Measurements from ENCODE around the gene CLDND2.

Gene CLDND2

DNA sequence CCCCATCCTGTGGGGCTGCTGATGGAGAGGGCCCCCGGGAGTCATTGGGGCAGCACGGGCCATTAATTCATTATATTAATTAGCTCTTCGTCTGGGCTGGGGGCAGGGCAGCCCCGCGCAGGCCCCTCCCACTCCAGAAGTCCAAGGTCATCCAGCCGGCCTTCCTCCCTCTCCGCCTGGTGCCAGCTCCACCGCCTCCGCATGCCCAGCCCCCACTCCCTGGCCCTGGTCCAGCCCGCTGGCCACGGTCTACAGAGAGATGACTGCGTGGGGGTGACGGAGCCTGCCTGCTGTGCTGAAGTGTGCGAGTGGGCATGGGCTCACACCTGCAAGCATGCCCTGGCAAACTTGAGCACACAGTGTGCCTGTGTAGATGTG, 48.5 kb downstream of the CLDND2 start:
- TF ChIP-seq EZH2phosphoT487 (conservative IDR thresholded peaks at IDR 0.05; ENCODE audit: low read length) (no peak), CTCF (IDR thresholded peaks at IDR 0.05; ENCODE audit: insufficient read depth, low read length, poor library complexity, severe bottlenecking) (no peak)
- no peaks in the 10 kb centered on the region for H3K36me3 ChIP-seq (ENCODE audit: low read length)
- H3K9me3 ChIP-seq (ENCODE audit: insufficient read depth, low read length): no peaks in the 10 kb centered on the region
- H4K20me1 ChIP-seq (ENCODE audit: low read depth, low read length): no peaks in the 10 kb centered on the region
- H3K4me3 ChIP-seq (ENCODE audit: insufficient read depth, low read length, poor library complexity, severe bottlenecking): no peak overlapping the region
- H3K27me3 ChIP-seq (ENCODE audit: low read length): no peaks in the 10 kb centered on the region
- no peak overlapping the region for H2AFZ ChIP-seq (ENCODE audit: low read depth, low read length, severe bottlenecking)
- no peaks in the 10 kb centered on the region for H3K79me2 ChIP-seq (ENCODE audit: insufficient read depth, low read length)
- no peak overlapping the region for H3K9ac ChIP-seq (ENCODE audit: low read length)
- no peak overlapping the region for H3K27ac ChIP-seq (ENCODE audit: low read depth, low read length)
- no peaks in the 10 kb centered on the region for H3F3A ChIP-seq (ENCODE audit: insufficient read depth)
- H3K4me2 ChIP-seq (ENCODE audit: low read depth, low read length, poor library complexity, severe bottlenecking): no peak overlapping the region
- H3K9me2 ChIP-seq (replicated peaks; ENCODE audit: insufficient read depth, low read length): no peaks in the 10 kb centered on the region

GRCh38 chr19:51319649-51320279, 49.0 kb downstream of the CLDND2 start:
- Histone ChIP-seq H3K27me3 (ENCODE audit: low read length) (no peaks in the 10 kb centered on the region), H3K9me2 (replicated peaks; ENCODE audit: insufficient read depth, low read length) (no peaks in the 10 kb centered on the region), H3K36me3 (ENCODE audit: low read length) (no peaks in the 10 kb centered on the region), H3K9me3 (ENCODE audit: insufficient read depth, low read length) (no peaks in the 10 kb centered on the region), H3K79me2 (ENCODE audit: insufficient read depth, low read length) (no peaks in the 10 kb centered on the region), H4K20me1 (ENCODE audit: low read depth, low read length) (no peaks in the 10 kb centered on the region), H3F3A (ENCODE audit: insufficient read depth) (no peaks in the 10 kb centered on the region), H3K4me3 (ENCODE audit: insufficient read depth, low read length, poor library complexity, severe bottlenecking) (no peak overlapping the region), H3K4me2 (ENCODE audit: low read depth, low read length, poor library complexity, severe bottlenecking) (no peak overlapping the region), H2AFZ (ENCODE audit: low read depth, low read length, severe bottlenecking) (no peak overlapping the region), H3K27ac (ENCODE audit: low read depth, low read length) (no peak overlapping the region), H3K9ac (ENCODE audit: low read length) (no peak overlapping the region)
- no peak for TF ChIP-seq CTCF (IDR thresholded peaks at IDR 0.05; ENCODE audit: insufficient read depth, low read length, poor library complexity, severe bottlenecking)
- TF ChIP-seq EZH2phosphoT487 (conservative IDR thresholded peaks at IDR 0.05; ENCODE audit: low read length): no peak

DNA sequence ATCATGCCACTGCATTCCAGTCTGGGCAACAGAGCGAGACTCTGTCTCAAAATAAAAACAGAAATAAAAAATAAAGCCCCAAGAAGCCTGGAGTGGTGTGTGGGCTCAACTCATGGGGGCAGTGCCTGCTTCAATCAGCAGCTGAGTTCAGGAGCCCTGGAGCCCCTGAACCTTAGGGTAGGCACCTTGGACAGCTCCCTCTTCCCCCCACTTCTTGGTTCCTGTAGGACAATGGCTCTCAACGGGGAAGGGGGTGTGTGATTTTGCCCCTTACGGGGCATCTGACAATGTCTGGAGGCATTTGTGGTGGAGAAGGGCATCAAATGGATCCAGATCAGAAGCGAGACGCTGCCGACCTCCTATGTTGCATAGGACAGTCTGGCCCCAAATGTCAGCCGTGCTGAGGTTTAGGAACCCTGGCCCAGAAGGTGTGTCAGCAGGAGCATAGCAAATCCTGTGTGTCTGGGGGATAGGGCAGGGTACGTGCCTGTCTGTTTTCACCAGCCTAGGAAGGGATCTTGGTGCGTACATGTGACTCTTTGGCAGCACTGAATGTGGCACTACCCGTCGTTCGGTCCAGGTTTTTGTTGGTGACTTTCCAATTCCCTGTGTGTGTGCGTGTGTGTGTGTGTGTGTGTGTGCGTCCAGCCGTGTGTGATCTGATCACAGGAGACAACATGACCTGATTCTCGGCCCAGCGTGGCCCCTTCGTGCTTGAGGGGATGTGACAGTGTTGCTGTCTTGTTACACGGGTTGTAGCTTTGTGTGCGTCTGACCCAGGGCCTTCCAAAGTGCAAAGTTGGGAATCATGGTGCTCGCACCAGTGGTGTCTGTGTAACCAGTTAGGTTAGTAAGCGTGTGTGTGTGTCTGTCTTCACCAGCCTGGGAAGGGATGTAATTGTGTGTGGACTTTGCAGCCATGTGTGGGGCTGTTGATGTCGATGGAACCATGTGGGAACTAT, 49.8 kb downstream of the CLDND2 start:
- H3K79me2 ChIP-seq (ENCODE audit: insufficient read depth, low read length): no peaks in the 10 kb centered on the region
- H2AFZ ChIP-seq (ENCODE audit: low read depth, low read length, severe bottlenecking): no peak overlapping the region
- TF ChIP-seq EZH2phosphoT487 (conservative IDR thresholded peaks at IDR 0.05; ENCODE audit: low read length) (no peak), CTCF (IDR thresholded peaks at IDR 0.05; ENCODE audit: insufficient read depth, low read length, poor library complexity, severe bottlenecking) (no peak)
- no peaks in the 10 kb centered on the region for H3K36me3 ChIP-seq (ENCODE audit: low read length)
- H3K27me3 ChIP-seq (ENCODE audit: low read length): no peaks in the 10 kb centered on the region
- H4K20me1 ChIP-seq (ENCODE audit: low read depth, low read length): no peaks in the 10 kb centered on the region
- H3K9me3 ChIP-seq (ENCODE audit: insufficient read depth, low read length): no peaks in the 10 kb centered on the region
- no peak overlapping the region for H3K4me3 ChIP-seq (ENCODE audit: insufficient read depth, low read length, poor library complexity, severe bottlenecking)
- no peak overlapping the region for H3K9ac ChIP-seq (ENCODE audit: low read length)
- no peaks in the 10 kb centered on the region for H3K9me2 ChIP-seq (replicated peaks; ENCODE audit: insufficient read depth, low read length)
- H3K4me2 ChIP-seq (ENCODE audit: low read depth, low read length, poor library complexity, severe bottlenecking): no peak overlapping the region
- H3F3A ChIP-seq (ENCODE audit: insufficient read depth): no peaks in the 10 kb centered on the region
- no peak overlapping the region for H3K27ac ChIP-seq (ENCODE audit: low read depth, low read length)
